Esophagus squamous epithelium (tissue), 4 donors: ENCODE results near the gene NLRC5.

Source experiments
- POLR2A ChIP-seq, 4 donors: fragments of 450-650 bp; IDR thresholded peaks; one replicate each; pipeline ENCODE4 v1.6.1; 2017; ENCODE audit warnings: antibody characterized with exemption in 4 of 4, mild to moderate bottlenecking in 4 of 4, moderate library complexity in 3 of 4
- TF ChIP-seq, protein P1 (sequence below), 6 experiments: fragments of 450-650 bp in 4 of 6; fragments of 200-600 bp in 2 of 6; sonication (generic) in 2 of 6; IDR thresholded peaks; one replicate each; pipeline ENCODE4 v1.5.1; 2016 to 2019; ENCODE audit warnings: antibody characterized with exemption in 6 of 6, mild to moderate bottlenecking in 4 of 6, moderate library complexity in 4 of 6

- TF ChIP-seq, protein P1, sequence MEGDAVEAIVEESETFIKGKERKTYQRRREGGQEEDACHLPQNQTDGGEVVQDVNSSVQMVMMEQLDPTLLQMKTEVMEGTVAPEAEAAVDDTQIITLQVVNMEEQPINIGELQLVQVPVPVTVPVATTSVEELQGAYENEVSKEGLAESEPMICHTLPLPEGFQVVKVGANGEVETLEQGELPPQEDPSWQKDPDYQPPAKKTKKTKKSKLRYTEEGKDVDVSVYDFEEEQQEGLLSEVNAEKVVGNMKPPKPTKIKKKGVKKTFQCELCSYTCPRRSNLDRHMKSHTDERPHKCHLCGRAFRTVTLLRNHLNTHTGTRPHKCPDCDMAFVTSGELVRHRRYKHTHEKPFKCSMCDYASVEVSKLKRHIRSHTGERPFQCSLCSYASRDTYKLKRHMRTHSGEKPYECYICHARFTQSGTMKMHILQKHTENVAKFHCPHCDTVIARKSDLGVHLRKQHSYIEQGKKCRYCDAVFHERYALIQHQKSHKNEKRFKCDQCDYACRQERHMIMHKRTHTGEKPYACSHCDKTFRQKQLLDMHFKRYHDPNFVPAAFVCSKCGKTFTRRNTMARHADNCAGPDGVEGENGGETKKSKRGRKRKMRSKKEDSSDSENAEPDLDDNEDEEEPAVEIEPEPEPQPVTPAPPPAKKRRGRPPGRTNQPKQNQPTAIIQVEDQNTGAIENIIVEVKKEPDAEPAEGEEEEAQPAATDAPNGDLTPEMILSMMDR (IDR thresholded peaks at IDR 0.05), result no peak
- no peak for TF ChIP-seq POLR2A (IDR thresholded peaks at IDR 0.05)
These were observed 14.4 kb downstream of the NLRC5 start for GRCh38 chr16:57003439-57004386.
